ENCODE measurements around the gene COL4A4.
"Not testable (repeated sequence)": the region's sequence is repeated elsewhere in the genome, so short reads cannot be mapped to it uniquely, and the experiment has no call there.

The COL4A4 gene

GRCh38 chr2:227117027-227117426, 47.0 kb downstream of the COL4A4 start:
- no peak for DNase-seq (ENCODE audit: low read depth in 2 of 2, low spot score in 1 of 2)

DNA sequence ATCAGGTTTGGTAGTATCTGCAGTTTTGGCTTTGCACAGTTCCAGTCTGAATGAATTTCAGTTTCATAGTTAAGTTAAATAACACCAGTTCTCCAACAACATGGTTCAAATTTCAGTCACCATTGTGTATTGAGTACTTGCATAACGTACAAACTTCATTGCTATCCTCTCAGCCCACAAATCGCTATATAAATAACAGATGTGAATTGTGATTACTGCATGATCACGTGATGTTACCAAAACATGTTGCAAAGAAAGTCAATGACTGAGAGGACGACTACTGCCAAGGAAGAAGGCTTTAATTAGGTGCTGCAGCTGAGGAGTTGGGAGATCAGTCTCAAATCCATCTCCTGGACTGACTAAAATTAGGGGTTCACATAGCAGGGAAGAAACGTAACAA, 48.2 kb downstream of the COL4A4 start:
- no peak for DNase-seq (ENCODE audit: low read depth in 2 of 2, low spot score in 1 of 2)

DNA sequence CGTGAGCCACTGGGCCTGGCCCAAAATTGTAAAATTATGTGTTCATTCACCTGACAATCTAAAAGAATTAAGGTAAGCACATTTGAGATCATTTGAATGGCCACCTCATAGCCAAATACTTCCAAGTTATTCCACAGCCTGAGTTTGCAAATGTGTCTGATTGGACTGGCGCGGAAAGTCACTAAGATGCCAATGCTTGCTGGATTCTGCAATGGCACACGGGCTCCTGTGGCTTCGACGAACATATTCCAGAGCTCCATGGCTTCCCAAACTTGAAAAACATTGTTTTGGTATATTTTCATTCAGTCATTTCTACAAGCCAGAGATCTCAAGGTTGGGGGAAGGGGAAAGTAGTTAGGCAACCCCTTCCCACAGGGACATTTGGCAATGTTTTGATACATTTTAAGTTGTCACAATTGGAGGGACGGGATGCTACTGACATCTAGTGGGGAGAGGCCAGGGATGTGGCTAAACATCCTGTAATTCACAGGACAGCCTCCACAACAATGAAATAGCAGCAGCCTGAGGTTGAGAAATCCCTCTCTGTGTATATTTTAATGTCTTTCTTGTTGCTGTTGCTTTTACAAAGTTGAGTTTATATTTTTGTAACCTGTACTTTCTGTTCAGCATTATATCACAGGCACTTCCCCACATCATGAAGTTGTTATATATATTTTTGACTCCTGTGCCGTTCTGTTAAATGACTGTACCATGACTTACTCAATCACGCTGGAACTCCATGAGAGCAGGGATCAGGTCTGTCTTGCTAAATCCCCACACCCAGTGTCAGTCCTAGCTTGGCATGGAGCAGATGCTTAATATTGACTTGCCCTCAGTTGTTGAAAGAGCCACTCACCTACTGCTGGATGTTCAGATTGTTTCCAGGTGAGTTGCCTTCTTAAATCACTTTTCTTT, 56.9 kb downstream of the COL4A4 start:
- no peak for DNase-seq (ENCODE audit: low read depth in 2 of 2, low spot score in 1 of 2)

GRCh38 chr2:227103583-227103982, 60.4 kb downstream of the COL4A4 start:
- no peak for DNase-seq (ENCODE audit: low read depth in 2 of 2, low spot score in 1 of 2)

GRCh38 chr2:227099340-227099739, 64.7 kb downstream of the COL4A4 start:
- no peak for DNase-seq (ENCODE audit: low read depth in 2 of 2, low spot score in 1 of 2)

DNA sequence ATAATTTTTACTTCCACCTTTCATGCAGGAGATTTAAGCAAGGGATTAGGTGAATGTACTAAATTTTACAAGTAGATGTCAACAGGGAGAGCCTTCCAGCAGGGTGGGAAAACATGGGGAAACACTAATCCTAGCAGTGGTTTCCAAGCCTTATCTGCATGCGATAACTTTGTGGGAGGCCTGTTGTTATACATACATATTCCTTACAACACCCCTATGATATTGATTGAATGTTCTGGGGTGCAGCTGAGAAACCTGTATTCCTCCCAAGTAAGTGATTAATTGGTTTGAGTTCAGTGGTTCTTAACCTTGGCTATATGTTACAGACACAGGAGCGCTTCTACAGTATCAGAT, 65.9 kb downstream of the COL4A4 start:
- DNase-seq (ENCODE audit: low read depth in 2 of 2, low spot score in 1 of 2) = no peak

DNA sequence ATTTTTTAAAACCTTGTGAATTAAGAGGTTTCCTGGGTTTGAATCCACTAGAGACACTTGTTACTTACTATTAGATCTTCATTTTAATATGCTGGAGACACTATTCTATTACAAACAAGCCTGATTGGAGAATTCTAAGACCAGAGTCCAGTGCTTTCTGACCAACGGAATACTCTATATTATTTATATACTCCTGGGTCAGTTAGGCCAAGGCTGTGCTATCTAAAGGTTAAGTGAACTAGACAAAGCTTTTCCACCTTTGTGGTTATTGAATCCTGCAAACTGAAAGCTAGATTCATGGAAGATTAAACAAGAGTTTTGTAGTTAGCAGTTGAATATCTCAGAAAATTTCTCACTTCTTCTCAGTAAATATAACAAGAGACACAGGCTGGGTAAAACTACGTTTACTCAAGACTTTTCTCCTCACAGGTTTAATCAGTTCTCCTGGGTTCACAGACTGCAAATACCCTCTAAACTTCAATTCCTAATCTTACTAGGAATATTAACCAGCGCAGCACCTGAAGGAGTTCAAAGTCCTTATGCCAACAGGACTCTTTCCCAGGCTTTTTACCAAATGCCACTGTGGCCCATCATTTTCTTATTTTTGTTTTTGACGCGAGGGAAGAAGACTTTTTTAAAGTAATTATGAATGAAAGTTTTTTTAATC, 66.4 kb downstream of the COL4A4 start:
- DNase-seq (ENCODE audit: low read depth in 2 of 2, low spot score in 1 of 2) = no peak

GRCh38 chr2:227095346-227095745, 68.7 kb downstream of the COL4A4 start:
- DNase-seq (ENCODE audit: low read depth in 2 of 2, low spot score in 1 of 2) = no peak

- no peak for DNase-seq (ENCODE audit: low read depth in 2 of 2, low spot score in 1 of 2)
These were observed 81.7 kb downstream of the COL4A4 start for GRCh38 chr2:227082286-227082685.

DNA sequence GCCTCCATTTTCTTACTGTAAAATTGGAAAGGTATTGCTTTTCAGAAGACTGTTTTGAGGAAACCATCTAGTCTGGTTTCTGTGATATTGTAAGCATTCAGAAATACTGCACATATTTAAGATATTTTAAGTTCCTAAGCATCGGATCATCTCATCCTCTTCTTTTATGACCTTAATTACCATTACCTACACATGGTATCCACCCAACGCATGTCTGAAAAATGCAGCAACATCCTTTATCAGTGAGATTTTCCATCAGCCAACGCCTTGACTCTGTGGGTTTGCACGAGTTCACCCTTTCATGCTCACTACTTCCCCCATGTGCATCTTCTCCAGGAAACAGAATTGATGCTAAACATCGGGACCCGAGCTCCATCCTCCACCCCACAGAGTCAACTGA, 84.3 kb downstream of the COL4A4 start:
- no peak for DNase-seq (ENCODE audit: low read depth in 2 of 2, low spot score in 1 of 2)

- not testable (repeated sequence) for DNase-seq (ENCODE audit: low read depth in 2 of 2, low spot score in 1 of 2)
These were observed 98.9 kb downstream of the COL4A4 start for GRCh38 chr2:227065065-227065464.

GRCh38 chr2:227058888-227059399, 105.1 kb downstream of the COL4A4 start:
- DNase-seq (ENCODE audit: low read depth in 2 of 2, low spot score in 1 of 2) = no peak

- DNase-seq (ENCODE audit: low read depth in 2 of 2, low spot score in 1 of 2) = no peak
These were observed 106.1 kb downstream of the COL4A4 start for GRCh38 chr2:227057743-227058447.

DNA sequence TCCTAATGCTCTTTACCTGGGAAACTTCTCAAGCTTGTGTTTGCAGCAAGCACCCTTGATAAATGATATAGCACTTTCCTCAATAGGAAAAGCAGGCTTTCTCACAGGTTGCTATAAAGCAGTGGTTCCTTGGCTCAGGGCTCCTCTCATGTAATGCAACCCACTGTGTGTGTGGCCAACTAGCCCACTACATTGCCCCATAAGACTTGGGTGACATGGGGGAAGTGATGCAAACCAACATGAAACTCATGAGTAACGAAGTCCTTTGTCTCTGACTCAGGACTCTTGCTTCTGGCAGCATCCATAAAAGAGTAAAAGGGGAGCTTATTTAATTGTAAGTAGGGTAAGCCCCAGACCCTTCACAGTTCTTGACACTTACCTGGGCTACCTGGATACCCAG, 106.9 kb downstream of the COL4A4 start:
- DNase-seq (ENCODE audit: low read depth in 2 of 2, low spot score in 1 of 2) = no peak

DNA sequence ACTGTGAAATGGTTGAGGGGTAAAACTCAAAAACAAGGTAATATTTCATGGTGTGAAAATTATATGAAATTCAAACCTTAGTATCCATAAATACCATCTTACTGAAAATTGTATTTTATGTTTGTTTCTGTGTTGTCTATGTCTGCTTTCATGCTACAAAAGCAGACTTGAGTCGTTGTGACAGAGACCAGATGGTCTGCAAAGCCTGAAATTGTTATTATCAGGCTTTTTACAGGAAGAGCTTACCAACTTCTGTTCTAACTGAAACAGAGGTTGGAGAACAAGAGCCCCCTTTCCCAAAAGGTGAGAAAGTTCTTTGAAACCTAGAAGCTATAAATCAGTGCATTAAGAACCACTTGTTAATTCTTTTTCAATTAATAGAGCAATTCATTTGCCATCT, 110.0 kb downstream of the COL4A4 start:
- DNase-seq (ENCODE audit: low read depth in 2 of 2, low spot score in 1 of 2) = no peak

DNA sequence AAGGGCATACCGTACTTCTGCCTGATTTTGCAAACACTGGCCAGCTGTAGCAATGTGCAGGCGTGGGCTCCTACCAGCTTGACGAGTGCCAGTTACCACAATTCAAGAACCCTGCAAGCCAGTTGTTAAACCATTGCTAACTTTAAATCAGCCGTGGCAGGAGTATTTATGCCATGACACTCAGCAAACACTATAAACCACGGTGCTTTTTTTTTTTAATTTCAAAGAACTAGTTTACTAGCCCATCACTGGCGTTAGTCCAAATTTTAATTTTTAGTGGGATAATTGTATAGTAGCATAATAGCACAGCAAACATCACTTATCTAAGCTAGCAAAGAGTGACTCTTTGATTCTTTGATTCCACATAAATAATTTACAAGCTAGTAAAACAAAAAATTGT, 111.1 kb downstream of the COL4A4 start:
- DNase-seq (ENCODE audit: low read depth in 2 of 2, low spot score in 1 of 2) = no peak

DNA sequence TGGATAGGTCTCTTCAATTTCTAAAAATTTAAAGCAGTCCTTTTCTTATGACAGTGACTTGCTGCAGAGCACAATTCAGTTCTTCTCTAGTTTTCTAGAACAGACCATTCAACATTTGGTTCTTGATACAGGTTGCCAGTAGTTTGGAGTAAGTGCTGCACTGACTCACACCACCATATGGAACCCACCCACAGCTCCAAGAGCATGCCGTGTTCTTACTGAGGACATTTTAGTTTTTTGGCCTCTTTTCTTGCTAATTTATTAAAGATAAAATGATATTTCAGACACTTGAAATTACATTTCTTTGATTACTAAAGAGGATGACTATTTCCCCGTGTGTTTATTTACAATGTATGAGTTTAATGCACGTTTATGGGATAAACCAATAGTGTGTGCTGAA, 120.0 kb downstream of the COL4A4 start:
- DNase-seq (ENCODE audit: low read depth in 2 of 2, low spot score in 1 of 2) = no peak

- no peak for DNase-seq (ENCODE audit: low read depth in 2 of 2, low spot score in 1 of 2)
These were observed 125.3 kb downstream of the COL4A4 start for GRCh38 chr2:227038550-227039189.

DNA sequence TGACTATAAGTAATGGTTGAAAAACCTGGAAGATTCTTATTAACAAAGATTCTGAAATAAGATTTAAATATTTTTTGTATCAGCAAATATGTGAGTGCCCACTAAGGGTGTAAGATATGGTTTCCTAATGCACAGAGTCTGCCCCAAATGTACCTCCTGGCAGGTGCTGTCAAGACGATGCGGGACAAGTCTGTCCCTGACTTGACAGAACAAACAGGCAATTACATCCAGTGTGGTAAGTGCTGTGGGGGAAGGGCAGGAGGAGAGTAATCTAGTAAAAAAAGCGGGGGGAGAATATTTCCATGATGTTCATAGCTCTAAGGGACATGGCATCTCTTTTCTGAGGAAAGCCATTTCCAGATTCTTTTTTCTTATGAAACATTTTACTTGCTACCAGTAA, 127.5 kb downstream of the COL4A4 start:
- DNase-seq (ENCODE audit: low read depth in 2 of 2, low spot score in 1 of 2) = no peak

DNA sequence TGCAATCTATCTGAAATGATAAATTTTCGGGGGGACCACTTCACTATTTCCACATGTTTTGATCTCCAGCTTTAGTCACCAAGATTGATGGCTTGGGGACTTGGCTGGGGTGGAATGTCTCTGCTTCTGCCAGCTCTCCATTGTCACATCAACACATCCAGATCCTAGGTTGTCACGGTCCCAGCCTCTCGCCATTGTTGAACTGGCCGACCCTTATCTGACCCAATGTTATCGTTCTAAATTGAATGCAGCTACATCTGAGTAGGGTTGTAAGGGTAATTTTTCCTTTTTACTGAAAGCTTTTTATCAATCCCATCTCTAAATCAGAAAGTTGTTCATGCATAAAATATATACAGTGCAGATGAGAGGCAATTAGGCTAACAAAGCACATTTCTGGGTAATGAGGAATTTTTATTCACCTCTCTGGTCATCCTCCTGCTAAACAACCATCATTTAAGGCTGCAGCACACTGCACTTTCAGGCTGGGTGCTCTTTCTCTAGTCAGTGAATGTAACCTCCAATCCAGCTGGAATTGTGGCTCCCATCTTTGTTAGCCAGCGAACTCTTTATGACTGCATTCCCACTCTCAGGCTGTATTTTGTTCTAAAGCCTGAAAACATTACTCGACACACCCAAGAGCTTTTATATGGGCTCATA, 128.2 kb downstream of the COL4A4 start:
- DNase-seq (ENCODE audit: low read depth in 2 of 2, low spot score in 1 of 2) = no peak

Measured in stimulated activated CD8-positive, alpha-beta memory T cell treated with anti-CD3 and anti-CD28 coated beads, Interleukin-4, amount 100 ng/mL, for 4 hours (primary cell).